Effector CD4-positive, alpha-beta T cell (primary cell): ENCODE data around the gene ERBB3.

ENCODE experiments used
- DNase-seq: peaks from one replicate; pipeline ENCODE4 v3.0.0-alpha.2; 2020

The ERBB3 gene

DNA sequence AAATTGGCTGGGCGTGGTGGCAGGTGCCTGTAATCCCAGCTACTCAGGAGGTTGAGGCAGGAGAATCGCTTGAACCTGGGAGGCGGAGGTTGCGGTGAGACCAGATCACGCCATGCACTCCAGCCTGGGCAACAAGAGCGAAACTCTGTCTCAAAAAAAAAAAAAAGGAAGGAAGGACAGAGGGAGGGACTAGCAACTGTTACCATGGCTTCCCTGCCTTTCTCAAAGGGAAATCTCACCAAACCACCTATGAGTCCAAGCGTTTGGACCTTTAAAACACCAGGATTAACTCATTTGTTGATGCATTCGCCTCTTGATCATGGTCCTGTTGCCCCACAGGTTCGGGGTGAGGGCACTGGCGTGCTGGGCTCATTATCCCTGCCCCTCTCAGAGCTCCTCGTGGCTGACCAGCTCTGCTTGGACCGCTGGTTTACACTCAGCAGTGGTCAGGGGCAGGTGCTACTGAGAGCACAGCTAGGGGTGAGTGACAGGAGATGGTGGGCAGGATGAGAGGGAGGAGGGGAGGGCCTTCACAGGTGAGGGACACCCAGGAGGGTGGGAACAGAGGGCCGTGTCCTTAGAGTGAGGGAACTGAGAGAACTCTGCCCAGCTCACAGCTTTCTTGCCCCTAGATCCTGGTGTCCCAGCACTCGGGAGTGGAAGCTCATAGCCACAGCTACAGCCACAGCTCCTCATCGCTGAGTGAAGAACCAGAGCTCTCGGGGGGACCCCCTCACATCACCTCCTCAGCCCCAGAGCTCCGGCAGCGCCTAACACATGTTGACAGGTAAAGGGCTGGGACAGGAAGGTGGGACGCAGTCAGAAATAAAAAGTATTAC, 62.2 kb downstream of the ERBB3 start:
- no peak for DNase-seq

GRCh38 chr12:56143217-56143616, 63.3 kb downstream of the ERBB3 start:
- DNase-seq: no peak

GRCh38 chr12:56143870-56144269, 63.9 kb downstream of the ERBB3 start:
- no peak for DNase-seq

DNA sequence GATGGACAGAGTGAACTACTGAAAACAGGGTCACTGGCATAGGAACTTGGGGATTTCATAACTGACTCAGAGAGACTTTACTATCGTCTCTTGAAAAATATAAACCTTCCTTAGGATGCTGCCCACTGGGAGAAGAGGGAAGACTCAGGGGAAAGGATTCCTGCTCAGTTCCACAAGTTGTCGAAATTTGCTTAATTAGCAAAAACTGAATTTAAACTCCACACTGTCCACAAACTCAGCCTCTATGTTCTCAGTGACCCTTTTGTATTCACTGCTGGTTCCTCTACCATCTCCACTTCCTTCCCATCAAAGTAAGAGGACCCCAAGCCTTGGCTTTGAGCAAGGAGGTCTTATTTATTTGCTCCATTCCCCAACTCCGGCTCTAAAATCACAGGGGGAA, 65.3 kb downstream of the ERBB3 start:
- DNase-seq: no peak

DNA sequence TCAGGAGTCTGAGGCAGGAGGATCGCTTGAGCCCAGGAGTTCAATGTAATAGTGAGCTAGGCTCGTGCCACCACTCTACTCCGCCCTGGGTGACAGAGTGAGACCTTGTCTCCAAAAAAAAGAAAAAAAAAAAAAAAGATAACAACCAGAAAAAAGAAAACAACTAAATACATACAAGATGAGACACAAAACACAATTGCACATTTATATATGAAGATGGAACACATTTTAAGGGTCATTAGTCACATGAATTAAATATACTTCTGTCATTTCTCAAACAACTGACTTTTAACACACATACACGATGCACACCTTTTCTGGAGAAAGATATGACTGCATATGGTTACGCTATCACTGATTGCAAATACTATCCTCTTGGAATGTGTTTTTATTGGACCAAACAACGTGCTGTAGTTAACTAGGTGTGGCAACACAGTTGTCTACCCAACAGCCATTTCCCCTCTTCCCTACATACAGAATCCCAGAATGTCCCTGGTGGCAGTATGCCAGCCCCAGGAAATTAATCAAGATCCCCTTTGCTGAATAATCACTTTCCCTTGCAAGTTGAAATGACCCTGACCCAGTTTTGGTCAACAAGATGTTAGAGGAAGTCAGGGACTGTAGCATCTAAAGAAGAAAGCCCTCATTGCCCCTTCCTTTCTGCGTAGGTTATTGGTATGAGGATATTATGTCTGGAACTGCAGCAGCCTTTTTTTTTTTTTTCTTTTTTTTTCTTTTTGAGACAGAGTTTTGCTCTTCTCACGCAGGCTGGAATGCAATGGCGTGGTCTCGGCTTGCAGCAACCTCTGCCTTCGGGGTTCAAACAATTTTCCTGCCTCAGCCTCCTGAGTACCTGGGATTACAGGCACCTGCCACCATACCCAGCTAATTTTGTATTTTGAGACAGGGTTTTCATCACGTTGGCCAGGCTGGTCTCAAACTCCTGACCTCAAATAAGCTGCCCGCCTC, 66.8 kb downstream of the ERBB3 start:
- DNase-seq: no peak

GRCh38 chr12:56150563-56150962, 70.6 kb downstream of the ERBB3 start:
- no peak for DNase-seq

- DNase-seq: peak; percentile 62
These were observed 71.7 kb downstream of the ERBB3 start for GRCh38 chr12:56151672-56152131.

DNA sequence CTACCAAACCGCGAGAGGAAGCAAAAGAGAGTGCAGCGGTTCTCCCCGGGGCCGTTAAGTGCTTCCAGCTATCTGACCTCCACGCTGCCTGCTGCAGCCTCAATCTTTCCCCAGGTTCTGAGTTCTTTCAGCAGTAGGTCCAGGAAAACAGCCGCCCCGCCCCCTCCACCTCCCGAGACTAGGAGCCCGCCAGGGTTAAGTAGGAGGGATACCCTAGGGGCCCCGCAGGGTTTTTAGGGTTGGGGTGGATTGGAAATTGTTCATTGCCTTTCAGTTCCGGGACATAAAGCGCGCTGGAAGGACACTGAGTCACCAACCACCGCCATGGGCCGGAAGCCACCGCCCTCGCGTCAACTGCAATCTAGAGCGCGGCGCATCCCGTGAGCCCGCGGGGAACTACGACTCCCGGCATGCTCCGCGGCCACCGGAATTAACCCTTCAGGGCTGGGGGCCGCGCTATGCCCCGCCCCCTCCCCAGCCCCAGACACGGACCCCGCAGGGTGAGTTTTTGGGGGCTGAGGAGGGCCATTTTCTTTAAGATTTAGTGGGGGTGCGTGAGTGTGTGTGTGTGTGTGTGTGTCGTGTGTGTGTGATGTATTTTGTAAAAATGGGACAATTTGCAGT, 72.3 kb downstream of the ERBB3 start, which contains the start of gene MYL6B:
MYL6B (plus strand) TSS at position 456 of the 624 bp plus-strand sequence. CDS start 1,332 bp downstream, outside the sequence.
- DNase-seq: peak; percentile 91
